ENCODE results near the gene TSNAX.
"Not testable (repeated sequence)": the region's sequence is repeated elsewhere in the genome, so short reads cannot be mapped to it uniquely, and the experiment has no call there.

Gene TSNAX

DNA sequence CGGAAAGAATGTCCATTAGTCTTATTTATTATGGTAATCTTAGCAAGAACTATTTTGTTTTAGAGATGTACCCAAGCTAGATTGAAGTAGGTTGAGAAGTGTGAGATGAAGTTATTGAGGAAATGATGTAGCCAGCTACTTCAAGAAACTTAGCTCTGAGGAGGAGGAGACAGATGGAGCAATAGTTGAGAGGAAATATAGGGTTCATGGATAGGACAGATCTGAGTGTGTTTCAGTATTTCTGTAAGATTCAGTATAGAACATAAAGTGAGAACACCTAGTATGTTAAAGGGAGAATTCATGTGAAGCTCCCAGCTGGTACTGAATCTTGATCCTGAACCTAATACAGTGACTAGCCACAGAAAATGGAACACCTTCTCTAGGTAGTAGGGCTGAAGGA, 28.9 kb downstream of the TSNAX start:
- no peak for DNase-seq (ENCODE audit: low read depth)

GRCh38 chr1:231557898-231558707, 29.6 kb downstream of the TSNAX start:
- no peak overlapping the region for H3K4me3 ChIP-seq (ENCODE audit: low read depth, low read length)
- no peak for DNase-seq (ENCODE audit: low read depth)

More for the DNA sequence above, 28.9 kb downstream of the TSNAX start:
- no peak overlapping the region for H3K4me3 ChIP-seq (ENCODE audit: low read depth, low read length)

- no peak overlapping the region for H3K4me3 ChIP-seq (ENCODE audit: low read depth, low read length)
- DNase-seq (ENCODE audit: low read depth) = no peak
These were observed 30.3 kb downstream of the TSNAX start for GRCh38 chr1:231558708-231559185.

DNA sequence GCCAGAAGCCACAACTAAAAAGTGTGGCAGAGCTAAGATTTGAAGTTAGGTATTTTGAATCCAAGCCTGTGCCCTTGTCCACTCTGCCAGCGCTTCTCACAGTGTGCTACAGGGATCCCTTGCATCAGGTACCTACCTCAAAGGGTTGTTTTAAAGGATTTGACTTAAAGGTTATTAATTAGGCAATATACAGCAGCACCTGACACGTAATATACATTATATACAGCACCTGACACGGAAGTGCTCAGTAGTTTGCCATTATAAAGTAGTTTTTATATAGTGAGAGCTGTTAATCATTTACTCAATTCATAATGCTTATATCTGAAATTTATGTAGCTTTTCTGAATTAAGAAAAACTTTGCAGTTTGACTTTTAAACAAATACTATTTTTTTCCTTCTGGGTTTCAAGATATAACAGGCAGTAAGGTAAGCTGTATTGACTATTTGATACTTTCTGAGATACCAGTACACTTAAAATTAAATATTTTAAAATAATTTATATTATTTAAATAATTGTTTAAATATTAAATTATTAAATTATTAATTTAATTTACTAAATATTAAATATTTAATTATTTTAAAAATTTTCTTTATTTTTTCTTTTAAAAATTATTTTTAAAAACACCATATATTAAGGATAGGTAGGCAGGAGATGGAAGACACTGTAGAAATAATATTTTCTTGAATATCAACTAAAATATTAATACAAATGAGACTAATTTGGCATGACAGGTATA, 33.3 kb downstream of the TSNAX start:
- DNase-seq (ENCODE audit: low read depth) = no peak
- no peak overlapping the region for H3K4me3 ChIP-seq (ENCODE audit: low read depth, low read length)

DNA sequence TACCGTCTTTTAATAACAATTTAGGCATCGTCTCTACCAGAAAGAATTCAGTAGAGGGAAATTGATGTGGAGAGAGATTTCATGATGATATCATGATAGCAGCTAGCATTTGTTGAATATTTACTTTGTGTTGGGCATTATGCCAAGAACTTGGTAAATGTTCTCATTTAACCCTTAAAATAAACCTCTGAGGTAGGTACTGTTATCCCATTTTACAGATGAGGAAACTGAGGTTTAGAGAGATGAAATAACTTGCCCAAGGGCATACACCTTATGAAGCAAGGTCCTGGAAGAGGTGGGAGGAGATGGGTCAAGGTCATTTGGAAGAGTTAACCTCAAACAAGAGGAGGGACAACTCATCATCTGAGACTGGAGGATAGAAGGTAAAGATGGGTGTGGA, 34.8 kb downstream of the TSNAX start:
- DNase-seq (ENCODE audit: low read depth) = no peak
- no peak overlapping the region for H3K4me3 ChIP-seq (ENCODE audit: low read depth, low read length)

DNA sequence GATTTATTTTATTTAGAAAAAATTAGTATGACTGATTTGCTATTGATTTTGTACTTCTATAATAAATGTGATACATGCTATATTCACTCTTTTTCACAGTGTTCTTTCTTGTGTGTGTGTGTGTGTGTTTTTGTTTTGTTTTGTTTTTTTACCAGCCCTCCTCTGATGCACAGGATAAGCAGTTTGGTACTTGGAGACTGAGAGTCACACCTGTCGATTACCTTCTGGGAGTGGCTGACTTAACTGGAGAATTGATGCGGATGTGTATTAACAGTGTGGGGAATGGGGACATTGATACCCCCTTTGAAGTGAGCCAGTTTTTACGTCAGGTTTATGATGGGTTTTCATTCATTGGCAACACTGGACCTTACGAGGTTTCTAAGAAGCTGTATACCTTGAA, 35.9 kb downstream of the TSNAX start:
- no peak overlapping the region for H3K4me3 ChIP-seq (ENCODE audit: low read depth, low read length)
- no peak for DNase-seq (ENCODE audit: low read depth)

DNA sequence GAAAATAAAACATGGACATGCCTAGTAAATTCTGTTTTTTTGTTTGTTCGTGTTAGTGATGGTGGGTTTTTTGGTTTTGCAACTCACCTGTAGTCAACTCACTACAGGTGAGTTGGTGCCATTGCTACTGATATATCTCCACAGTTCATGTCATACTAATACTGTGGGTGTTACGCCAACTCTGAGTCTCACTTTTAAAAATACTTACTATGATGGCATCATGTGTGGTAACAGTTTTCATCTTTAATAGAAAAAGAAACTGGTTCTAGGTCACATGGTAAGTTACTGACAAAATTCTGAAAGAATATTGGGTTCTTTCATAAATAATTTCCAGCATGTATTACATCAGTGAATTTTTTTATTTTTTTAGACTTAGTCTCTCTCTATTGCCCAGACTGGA, 38.0 kb downstream of the TSNAX start:
- H3K4me3 ChIP-seq (ENCODE audit: low read depth, low read length) = no peak overlapping the region
- no peak for DNase-seq (ENCODE audit: low read depth)

DNA sequence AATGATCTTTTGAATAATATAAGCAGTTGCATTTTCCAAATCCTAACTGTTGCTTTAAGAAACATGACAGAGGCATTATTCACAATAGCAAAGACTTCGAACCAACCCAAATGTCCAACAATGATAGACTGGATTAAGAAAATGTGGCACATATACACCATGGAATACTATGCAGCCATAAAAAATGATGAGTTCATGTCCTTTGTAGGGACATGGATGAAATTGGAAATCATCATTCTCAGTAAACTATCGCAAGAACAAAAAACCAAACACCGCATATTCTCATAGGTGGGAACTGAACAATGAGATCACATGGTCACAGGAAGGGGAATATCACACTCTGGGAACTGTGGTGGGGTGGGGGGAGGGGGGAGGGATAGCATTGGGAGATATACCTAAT, 41.8 kb downstream of the TSNAX start:
- DNase-seq (ENCODE audit: low read depth); H3K4me3 ChIP-seq (ENCODE audit: low read depth, low read length): not testable (repeated sequence)

- no peak overlapping the region for H3K4me3 ChIP-seq (ENCODE audit: low read depth, low read length)
- DNase-seq (ENCODE audit: low read depth) = no peak
These were observed 43.4 kb downstream of the TSNAX start for GRCh38 chr1:231571904-231572303.

DNA sequence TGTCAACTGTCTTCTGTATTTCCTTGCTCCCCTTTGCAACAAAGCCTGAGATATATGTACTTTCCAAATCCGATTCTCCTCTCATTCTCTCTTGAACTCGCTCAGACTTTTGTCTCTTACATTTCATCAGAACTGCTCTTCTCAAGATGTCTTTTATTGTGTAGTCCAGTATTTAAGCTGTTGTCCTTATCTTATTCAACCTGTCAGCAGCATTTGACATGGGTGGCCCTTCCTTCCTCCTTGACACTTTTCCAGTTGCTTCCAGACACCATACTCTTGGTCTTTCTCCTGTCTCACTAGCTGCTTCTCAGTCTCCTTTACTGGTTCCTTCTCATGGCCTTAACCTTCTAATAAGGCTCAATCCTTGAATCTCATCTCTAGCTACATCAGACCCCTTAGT, 47.0 kb downstream of the TSNAX start:
- DNase-seq (ENCODE audit: low read depth) = no peak
- H3K4me3 ChIP-seq (ENCODE audit: low read depth, low read length) = no peak overlapping the region

- no peak for DNase-seq (ENCODE audit: low read depth)
- no peak overlapping the region for H3K4me3 ChIP-seq (ENCODE audit: low read depth, low read length)
These were observed 48.6 kb downstream of the TSNAX start for GRCh38 chr1:231576804-231577718.

DNA sequence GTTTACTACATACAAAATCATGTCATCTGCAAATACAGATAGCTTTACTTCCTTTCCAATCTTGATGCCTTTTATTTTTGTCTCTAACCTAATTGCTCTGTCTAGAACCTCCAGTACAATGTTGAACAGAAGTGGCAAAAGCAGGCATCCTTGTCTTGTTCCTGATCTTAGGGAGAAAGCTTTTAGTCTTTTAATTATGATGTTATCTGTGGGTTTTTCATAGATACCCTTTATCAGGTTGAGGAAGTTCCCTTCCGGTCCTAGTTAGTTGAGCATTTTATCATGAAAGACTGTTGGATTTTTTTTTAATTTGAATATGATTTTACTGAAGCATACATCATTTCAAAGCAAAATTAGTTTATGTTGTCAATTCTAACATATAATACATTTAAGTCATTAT, 52.4 kb downstream of the TSNAX start:
- DNase-seq (ENCODE audit: low read depth) = no peak
- H3K4me3 ChIP-seq (ENCODE audit: low read depth, low read length) = no peak overlapping the region

DNA sequence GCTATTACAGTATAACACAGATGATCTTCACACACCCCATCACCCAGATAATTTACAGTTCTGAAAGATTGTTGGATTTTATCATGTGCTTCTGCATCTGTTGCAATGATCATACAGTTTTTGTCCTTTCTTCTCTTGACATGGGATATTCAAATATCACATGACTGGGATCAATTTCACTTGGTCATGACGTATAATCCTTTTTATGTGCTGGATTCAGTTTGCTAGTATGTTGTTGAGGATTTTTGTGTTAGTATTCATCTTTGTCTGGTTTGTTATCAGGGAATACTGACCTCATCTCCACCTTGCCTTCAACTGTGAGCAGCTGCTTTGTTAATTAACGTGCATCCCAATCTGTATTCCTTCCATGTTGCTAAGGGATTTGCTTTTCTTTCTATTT, 53.4 kb downstream of the TSNAX start:
- DNase-seq (ENCODE audit: low read depth) = no peak
- H3K4me3 ChIP-seq (ENCODE audit: low read depth, low read length) = no peak overlapping the region

DNA sequence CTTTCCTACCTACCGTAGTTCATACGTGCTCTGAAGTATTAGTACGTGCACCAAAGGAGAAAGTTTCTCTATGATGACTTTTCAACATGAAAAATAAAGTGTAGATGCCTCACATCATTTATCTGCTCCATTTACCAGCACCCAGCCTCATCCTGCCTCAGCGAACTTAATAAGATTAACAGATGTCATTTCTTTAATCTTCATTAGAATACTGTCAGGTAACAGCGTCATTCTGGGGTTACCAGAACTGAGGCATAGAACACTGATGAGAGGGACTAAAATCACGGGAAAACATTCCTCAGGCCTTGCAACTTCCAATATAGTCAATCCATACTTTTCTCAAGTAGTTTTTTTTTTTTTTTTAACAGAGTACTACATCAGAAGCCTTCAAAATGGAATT, 54.9 kb downstream of the TSNAX start:
- DNase-seq (ENCODE audit: low read depth) = no peak
- H3K4me3 ChIP-seq (ENCODE audit: low read depth, low read length) = no peak overlapping the region

GRCh38 chr1:231584117-231584516, 55.6 kb downstream of the TSNAX start:
- DNase-seq (ENCODE audit: low read depth) = peak; percentile 49
- no peak overlapping the region for H3K4me3 ChIP-seq (ENCODE audit: low read depth, low read length)

- no peak for DNase-seq (ENCODE audit: low read depth)
- no peak overlapping the region for H3K4me3 ChIP-seq (ENCODE audit: low read depth, low read length)
These were observed 56.5 kb downstream of the TSNAX start for GRCh38 chr1:231584921-231585320.

DNA sequence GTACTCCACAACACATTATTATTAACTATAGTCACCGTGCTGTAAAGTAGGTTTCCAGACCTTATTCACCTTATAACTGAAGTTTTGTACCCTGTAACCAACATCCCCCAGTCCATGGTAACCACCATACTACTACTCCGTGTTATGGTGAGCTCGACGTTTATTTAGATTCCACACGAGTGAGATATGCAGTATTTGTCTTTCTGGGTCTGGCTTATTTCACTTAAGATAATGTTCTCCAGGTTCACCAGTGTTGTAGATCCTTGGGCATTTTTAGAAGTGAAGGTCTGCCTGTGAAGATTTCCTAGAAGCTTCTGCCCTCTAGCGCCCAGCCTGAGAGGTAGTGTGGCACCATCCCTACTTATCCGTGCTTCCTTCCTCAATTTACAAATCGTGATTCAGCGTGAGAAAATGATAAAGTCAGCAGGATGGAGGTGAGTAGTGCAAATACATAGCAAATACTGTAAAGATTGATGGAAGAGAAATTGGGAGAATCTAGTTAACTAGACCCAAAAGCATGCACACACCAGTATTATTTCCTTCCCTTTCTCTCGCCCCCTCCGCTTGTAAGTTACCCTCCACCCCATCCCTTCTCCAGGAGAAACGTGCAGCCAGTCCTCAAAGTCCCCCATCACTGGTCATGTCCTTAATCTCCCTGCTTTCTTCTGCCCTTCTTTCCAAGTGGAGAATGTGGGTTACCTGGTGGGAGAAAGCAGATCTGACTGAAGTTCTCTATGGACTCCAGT, 62.2 kb downstream of the TSNAX start:
- DNase-seq (ENCODE audit: low read depth) = peak; percentile 31
- no peak overlapping the region for H3K4me3 ChIP-seq (ENCODE audit: low read depth, low read length)

- DNase-seq (ENCODE audit: low read depth) = no peak
- no peak overlapping the region for H3K4me3 ChIP-seq (ENCODE audit: low read depth, low read length)
These were observed 63.0 kb downstream of the TSNAX start for GRCh38 chr1:231591466-231591865.

- DNase-seq (ENCODE audit: low read depth) = no peak
- no peak overlapping the region for H3K4me3 ChIP-seq (ENCODE audit: low read depth, low read length)
These were observed 64.3 kb downstream of the TSNAX start for GRCh38 chr1:231592809-231593208.

Measured in skeletal muscle cell (primary cell).